ENCODE data around the gene PSMD12. TPM values are rescaled to one million over a fixed set of nuclear protein-coding genes. Genes with fewer than 3 reads are reported as not detected.
"Not testable (repeated sequence)": the region's sequence is repeated elsewhere in the genome, so short reads cannot be mapped to it uniquely, and the experiment has no call there.

Gene PSMD12
- total RNA-seq, result 10 to 100 TPM; 40.9 to 58.6 TPM
- long read RNA-seq, full-length matches to known transcripts, result 76 of 84 reads
- long read RNA-seq, partial matches to known transcripts, result 1 of 84 reads
- long read RNA-seq, other reads (novel, unspliced or antisense), result 7 of 84 reads

DNA sequence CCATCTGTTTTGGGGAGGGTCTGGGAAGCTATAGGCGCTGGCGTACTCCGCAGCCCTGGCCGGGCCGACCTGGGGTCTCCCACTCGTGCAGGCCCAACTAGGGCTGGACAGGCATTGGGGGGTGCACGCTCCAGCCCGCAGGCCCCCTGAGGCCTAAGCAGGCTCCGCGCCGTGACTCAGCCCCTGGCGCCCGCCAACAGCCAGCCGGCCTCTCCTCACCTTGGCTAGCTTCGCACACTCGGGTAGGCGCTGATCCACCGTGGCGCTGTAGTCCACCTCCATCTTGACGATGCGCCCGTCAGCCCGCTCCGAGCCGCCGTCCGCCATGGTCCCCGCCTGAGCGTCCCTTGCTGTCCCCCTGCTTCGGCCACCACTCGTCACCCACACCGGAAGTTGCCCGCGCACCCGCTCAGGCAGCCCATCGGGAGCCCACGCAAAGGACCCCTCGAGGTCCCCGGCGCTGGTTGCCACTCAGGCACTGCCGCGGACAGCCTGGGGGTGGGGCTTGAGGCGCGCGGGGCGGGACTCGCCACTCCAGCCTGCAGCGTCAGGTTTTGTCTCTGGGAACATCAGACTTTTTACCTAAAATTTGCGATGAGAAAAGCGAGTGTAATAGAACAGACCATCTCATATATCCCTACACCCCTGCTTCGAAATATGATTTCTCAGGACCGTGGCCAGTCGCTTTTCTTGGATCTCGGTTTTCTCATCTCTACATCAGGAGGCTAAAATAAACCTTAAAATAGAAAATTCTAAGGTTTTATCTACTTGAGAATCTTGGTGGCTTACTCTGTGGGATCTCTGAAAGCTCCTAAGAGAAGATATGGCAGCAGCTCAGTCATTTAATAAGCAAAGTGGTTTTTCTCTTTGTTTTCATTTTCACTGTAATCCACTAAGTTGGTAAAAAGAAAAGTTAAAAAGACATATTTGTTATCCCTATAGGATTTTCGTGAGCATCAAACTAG is at the start of gene PSMD12:
PSMD12 (minus strand) TSS at position 385 of the 965 bp plus-strand sequence; CDS start at position 327, 58 bp downstream.
- ATAC-seq (peak; percentile 98), DNase-seq (peak; percentile 96)
- intact Hi-C loops (cut with DNase I), result loop anchor here in 1 of 2 donors (10.0 kb wide), 1 partner anchor 348 kb away; the partner anchor contains the start of gene NOL11

- no peak for ATAC-seq
- intact Hi-C loops (cut with DNase I), result no loop called here
- no peak for DNase-seq
Measured at GRCh38 chr17:67415291-67415690, 48.9 kb upstream of the PSMD12 start.

GRCh38 chr17:67414559-67414958 is 48.2 kb upstream of the PSMD12 start:
- no peak for ATAC-seq
- DNase-seq, result no peak
- intact Hi-C loops (cut with DNase I), result no loop called here

GRCh38 chr17:67414130-67414529 is 47.8 kb upstream of the PSMD12 start:
- DNase-seq, result no peak
- intact Hi-C loops (cut with DNase I), result no loop called here
- ATAC-seq, result no peak

DNA sequence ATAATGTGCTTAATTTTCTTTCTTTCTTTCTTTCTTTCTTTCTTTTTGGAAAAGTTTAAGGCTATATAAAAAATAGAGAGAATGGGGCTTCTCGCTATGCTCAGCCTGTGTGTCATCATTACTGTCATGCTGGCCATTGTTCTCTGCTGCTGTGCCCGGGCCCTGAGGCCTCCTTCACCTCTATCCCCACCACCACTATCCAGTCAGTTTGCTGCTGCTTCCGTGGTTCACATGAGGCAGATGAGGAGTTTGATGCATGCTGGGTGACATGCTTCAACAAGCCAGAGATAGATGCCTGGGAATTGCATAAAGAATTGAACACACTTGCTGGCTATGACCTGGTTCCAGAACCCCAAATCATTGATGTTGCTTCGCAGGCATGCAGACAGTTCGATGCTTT is 47.0 kb upstream of the PSMD12 start:
- DNase-seq (no peak), ATAC-seq (no peak)
- intact Hi-C loops (cut with DNase I), result no loop called here

GRCh38 chr17:67412941-67413340 is 46.6 kb upstream of the PSMD12 start:
- DNase-seq (no peak), ATAC-seq (no peak)
- intact Hi-C loops (cut with DNase I), result no loop called here

DNA sequence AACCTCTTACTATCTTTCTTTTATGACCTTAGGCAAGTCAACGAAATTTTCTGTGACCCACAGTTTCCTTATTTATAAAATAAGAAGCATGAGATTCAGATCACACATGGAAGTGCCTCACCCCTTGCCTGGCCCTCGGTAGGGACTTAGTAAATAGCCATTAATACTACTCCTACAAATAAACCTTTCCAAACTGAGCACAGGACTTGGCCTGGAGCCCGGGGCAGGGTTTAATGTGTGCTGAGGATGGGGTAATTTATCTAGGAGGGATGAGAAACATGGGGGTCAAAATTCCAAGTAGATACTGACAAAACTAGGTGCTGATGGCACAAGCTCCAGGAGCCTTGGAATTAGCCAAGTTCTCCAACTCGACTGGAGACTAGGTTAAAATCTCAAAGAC is 45.7 kb upstream of the PSMD12 start:
- DNase-seq, result no peak
- intact Hi-C loops (cut with DNase I), result no loop called here
- no peak for ATAC-seq

- ATAC-seq (no peak), DNase-seq (no peak)
- intact Hi-C loops (cut with DNase I), result no loop called here
Measured at GRCh38 chr17:67411397-67411796, 45.0 kb upstream of the PSMD12 start.

- DNase-seq; intact Hi-C loops (cut with DNase I); ATAC-seq: not testable (repeated sequence)
Measured at GRCh38 chr17:67408455-67408830, 42.1 kb upstream of the PSMD12 start.

GRCh38 chr17:67403483-67403882 is 37.1 kb upstream of the PSMD12 start:
- DNase-seq (no peak), ATAC-seq (no peak)
- intact Hi-C loops (cut with DNase I), result no loop called here

DNA sequence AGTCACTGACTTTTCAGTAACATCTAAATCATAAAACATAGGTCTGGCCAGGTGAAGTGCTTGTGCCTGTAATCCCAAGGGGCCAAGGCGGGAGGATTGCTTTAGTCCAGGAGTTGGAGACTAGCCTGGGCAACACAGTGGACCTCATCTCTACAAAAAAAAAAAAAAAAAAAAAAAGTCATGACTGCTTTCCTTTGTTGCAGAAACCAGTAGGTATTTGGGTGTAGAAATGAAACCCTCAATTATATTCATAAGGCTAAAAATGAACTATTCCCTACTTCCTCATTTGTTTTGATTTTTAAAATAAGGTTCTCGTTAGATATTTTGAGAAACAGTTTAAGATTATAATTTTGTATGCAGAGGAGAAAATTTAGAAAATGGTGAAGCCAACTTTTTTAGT is 36.7 kb upstream of the PSMD12 start:
- intact Hi-C loops (cut with DNase I), result no loop called here
- DNase-seq, result no peak
- ATAC-seq, result no peak

DNA sequence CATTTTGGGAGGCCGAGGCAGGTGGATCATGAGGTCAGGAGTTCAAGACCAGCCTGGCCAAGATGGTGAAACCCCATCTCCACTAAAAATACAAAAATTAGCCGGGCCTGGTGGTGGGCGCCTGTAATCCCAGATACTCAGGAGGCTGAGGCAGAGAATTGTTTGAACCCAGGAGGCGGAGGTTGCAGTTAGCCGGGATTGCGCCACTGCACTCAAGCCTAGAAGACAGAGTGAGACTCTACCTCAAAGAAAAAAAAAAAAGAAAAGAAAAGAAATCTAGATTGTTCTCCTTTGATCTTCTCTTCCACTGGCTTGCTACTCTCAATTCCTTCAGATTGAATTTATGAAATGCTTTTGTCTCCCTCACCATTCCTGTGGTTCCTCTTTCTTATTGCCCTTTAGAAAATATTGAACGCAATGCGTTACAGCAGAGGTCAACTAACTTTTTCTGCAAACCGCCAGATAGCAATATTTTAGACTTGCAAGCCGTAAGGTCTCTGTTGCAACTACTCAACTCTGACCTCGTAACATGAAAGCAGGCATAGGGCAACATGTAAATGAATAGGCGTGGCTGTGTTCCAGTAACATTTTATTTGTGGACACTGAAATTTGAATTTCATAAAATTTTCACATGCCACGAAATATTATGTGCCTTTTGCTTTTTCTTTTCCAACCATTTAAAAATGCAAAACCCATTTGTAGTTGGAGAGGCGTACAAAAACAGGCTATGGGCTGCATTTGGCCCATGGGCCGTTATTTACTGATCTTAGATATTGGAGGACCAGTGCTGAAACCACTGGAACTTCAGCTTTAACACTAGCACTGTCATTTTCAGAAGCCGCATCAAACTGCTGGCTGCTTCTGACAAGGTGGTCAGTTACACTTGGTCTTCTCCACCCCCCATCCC is 35.5 kb upstream of the PSMD12 start:
- intact Hi-C loops (cut with DNase I), result no loop called here
- ATAC-seq, result no peak
- no peak for DNase-seq

- no peak for DNase-seq
- intact Hi-C loops (cut with DNase I), result no loop called here
- ATAC-seq, result no peak
Measured at GRCh38 chr17:67401106-67401505, 34.7 kb upstream of the PSMD12 start.

- intact Hi-C loops (cut with DNase I), result no loop called here
- ATAC-seq, result no peak
- no peak for DNase-seq
Measured at GRCh38 chr17:67400193-67400592, 33.8 kb upstream of the PSMD12 start.

DNA sequence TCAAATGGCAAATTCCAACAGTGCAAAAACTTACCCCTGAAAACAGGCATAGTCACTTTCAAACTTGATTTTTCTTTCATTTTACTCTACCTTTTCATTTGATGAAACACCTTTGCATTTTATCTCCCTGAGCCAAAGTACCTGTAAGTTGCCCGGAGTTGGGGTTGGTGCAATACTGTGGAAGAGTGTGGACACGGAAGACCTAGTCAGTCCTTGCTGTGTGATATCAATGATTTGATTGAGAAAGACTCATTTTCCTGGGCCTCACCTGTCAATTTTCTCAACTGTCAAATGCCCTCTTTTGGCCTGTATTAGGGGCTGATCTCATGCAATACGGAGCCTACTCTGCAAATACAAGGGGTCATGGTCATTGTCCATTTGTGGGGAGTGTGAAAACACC is 33.3 kb upstream of the PSMD12 start:
- no peak for ATAC-seq
- DNase-seq, result no peak

GRCh38 chr17:67393809-67394397 is 27.5 kb upstream of the PSMD12 start:
- intact Hi-C loops (cut with DNase I), result loop anchor here in 1 of 2 donors (5.0 kb wide), 1 partner anchor 48 kb away; no protein-coding TSS in a partner anchor
- ATAC-seq (no peak), DNase-seq (no peak)

More for the DNA sequence above, 33.3 kb upstream of the PSMD12 start:
- intact Hi-C loops (cut with DNase I), result no loop called here

DNA sequence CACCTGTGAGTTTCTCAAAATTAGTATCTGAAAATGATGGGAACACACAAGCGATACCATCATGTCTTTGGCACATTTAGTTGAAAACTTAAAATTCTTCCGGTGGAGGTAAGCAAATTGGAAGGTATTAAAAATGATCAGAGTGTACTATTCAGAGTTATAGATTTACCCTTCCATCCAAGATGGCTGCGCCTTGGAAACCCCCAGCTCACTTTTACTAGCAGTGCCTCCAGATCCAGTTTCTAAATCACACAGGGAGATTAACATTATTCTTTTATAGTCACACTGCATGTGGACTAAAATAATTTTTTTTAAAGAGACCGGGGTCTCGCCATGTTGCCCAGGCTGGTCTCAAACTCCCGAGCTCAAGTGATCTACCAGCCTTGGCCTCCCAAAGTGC is 25.7 kb upstream of the PSMD12 start:
- ATAC-seq (no peak), DNase-seq (no peak)
- intact Hi-C loops (cut with DNase I), result loop anchor here in 1 of 2 donors (5.0 kb wide), 1 partner anchor 50 kb away; no protein-coding TSS in a partner anchor

GRCh38 chr17:67390646-67391361 is 24.4 kb upstream of the PSMD12 start:
- intact Hi-C loops (cut with DNase I), result loop anchor here in 1 of 2 donors (5.0 kb wide), 1 partner anchor 51 kb away; no protein-coding TSS in a partner anchor

More at GRCh38 chr17:67390646-67391361, 24.4 kb upstream of the PSMD12 start:
- ATAC-seq (peak; percentile 85 to 90), DNase-seq (peak; percentile 78)

All from left cardiac atrium (tissue), 4 donors.